Fibroblast of lung (primary cell): ENCODE results near the gene ARHGDIA.

Experiments used
- CTCF ChIP-seq, 2 donors: IDR thresholded peaks in 1 of 2; conservative IDR thresholded peaks in 1 of 2; 1 replicate in 1 of 2; 2 replicates in 1 of 2; pipeline ENCODE4 v1.5.1; 2011 to 2012; ENCODE audit warnings: low read length in 2 of 2, control low read depth in 1 of 2, inconsistent platforms in 1 of 2, low read depth in 1 of 2, mild to moderate bottlenecking in 1 of 2
- EZH2 ChIP-seq: IDR thresholded peaks from 2 replicates; pipeline ENCODE4 v1.5.1; 2012; ENCODE audit warnings: low read length, control low read depth, mild to moderate bottlenecking; ENCODE audit errors: missing control alignments

GRCh38 chr17:81821147-81821546, 50.0 kb downstream of the ARHGDIA start:
- TF ChIP-seq CTCF (conservative IDR thresholded peaks at IDR 0.05 in 1 of 2, IDR thresholded peaks at IDR 0.05 in 1 of 2; ENCODE audit: low read depth in 1 of 2, low read length in 2 of 2) (no peak), EZH2 (no peak)
